Keratinocyte (primary cell): ENCODE data around the gene PI4KA. TPM values are rescaled to one million over a fixed set of nuclear protein-coding genes. Genes with fewer than 3 reads are reported as not detected.

Source experiments
- DNase-seq: peaks from one replicate; pipeline ENCODE4 v3.0.0-alpha.2; 2011; ENCODE audit warnings: low read depth, missing footprints, low spot score
- FAIRE-seq: peaks from 2 replicates; lab custom pipeline; 2011; peaks lifted over from hg19 to GRCh38; lab: Jason Lieb, UNC
- H2AFZ ChIP-seq: 2 replicates; pipeline ENCODE4 v1.6.0; 2012; ENCODE audit warnings: low read length, control low read depth, inconsistent platforms; ENCODE audit not compliant: control insufficient read depth
- H3K27ac ChIP-seq: 2 replicates; pipeline ENCODE4 v1.5.1; 2011; ENCODE audit warnings: low read length; ENCODE audit not compliant: control insufficient read depth, insufficient read depth
- H3K27me3 ChIP-seq: 3 replicates; pipeline ENCODE4 v1.6.0; 2011; ENCODE audit warnings: low read length; ENCODE audit not compliant: control insufficient read depth, insufficient read depth; ENCODE audit errors: extremely low read depth
- H3K36me3 ChIP-seq, 2 experiments: 2 replicates in 1 of 2; 3 replicates in 1 of 2; pipeline ENCODE4 v1.5.1; 2011; ENCODE audit warnings: low read length in 2 of 2, mild to moderate bottlenecking in 1 of 2; ENCODE audit not compliant: control insufficient read depth in 2 of 2, insufficient read depth in 2 of 2; ENCODE audit errors: extremely low read depth in 1 of 2
- H3K4me1 ChIP-seq: 3 replicates; pipeline ENCODE4 v1.5.1; 2011; ENCODE audit warnings: low read length; ENCODE audit not compliant: control insufficient read depth, insufficient read depth; ENCODE audit errors: extremely low read depth
- H3K4me2 ChIP-seq: 3 replicates; pipeline ENCODE4 v1.6.0; 2011; ENCODE audit warnings: low read depth, low read length; ENCODE audit not compliant: control insufficient read depth, insufficient read depth; ENCODE audit errors: extremely low read depth
- H3K4me3 ChIP-seq, 3 experiments: fragments of 200-600 bp in 1 of 3; sonication (generic) in 1 of 3; 2 replicates in 2 of 3; 3 replicates in 1 of 3; pipeline ENCODE4 v1.5.1; 2011 to 2016; ENCODE audit warnings: low read length in 3 of 3, mild to moderate bottlenecking in 3 of 3, control low read depth in 2 of 3, inconsistent platforms in 1 of 3, low read depth in 1 of 3, mixed read lengths in 1 of 3, mixed run types in 1 of 3, moderate library complexity in 1 of 3; ENCODE audit not compliant: control insufficient read depth in 2 of 3, insufficient read depth in 2 of 3; ENCODE audit errors: extremely low read depth in 1 of 3
- H3K79me2 ChIP-seq: 2 replicates; pipeline ENCODE4 v1.6.0; 2012; ENCODE audit warnings: low read length; ENCODE audit not compliant: control insufficient read depth, insufficient read depth
- H3K9ac ChIP-seq: 3 replicates; pipeline ENCODE4 v1.6.0; 2011; ENCODE audit warnings: low read length; ENCODE audit not compliant: control insufficient read depth, insufficient read depth; ENCODE audit errors: extremely low read depth
- H3K9me1 ChIP-seq: 3 replicates; pipeline ENCODE4 v1.6.0; 2011; ENCODE audit warnings: low read length; ENCODE audit not compliant: control insufficient read depth, insufficient read depth; ENCODE audit errors: extremely low read depth
- H3K9me3 ChIP-seq: 2 replicates; pipeline ENCODE4 v1.5.1; 2012; ENCODE audit warnings: low read depth, low read length; ENCODE audit not compliant: control insufficient read depth
- H4K20me1 ChIP-seq: 3 replicates; pipeline ENCODE4 v1.6.0; 2011; ENCODE audit warnings: low read length; ENCODE audit not compliant: control insufficient read depth, insufficient read depth; ENCODE audit errors: extremely low read depth
- EZH2 ChIP-seq: IDR thresholded peaks from one replicate; pipeline ENCODE4 v1.6.1; 2012; ENCODE audit warnings: inconsistent platforms, mild to moderate bottlenecking, low read length, moderate library complexity
- dilution Hi-C: fragments of 300-500 bp; cut with MboI; formaldehyde crosslinking; loops from one replicate; pipeline ENCODE4 v1.7.0; 2020; ENCODE audit warnings: low sequenced_read_pairs; ENCODE audit not compliant: extremely low pct_ligation_motif_present
- polyA minus RNA-seq, 3 experiments: library from RNA; depleted of rRNA, polyadenylated mRNA; stranded (reverse); fragments of >200 nt; gene quantifications; 1 replicate in 1 of 3; 2 replicates in 1 of 3; 3 replicates in 1 of 3; pipeline ENCODE4 v1.2.3, GENCODE V29; 2011
- polyA plus RNA-seq, 5 experiments: library from polyadenylated mRNA; depleted of rRNA in 3 of 5; stranded (reverse) in 3 of 5; stranded (forward) in 1 of 5; unstranded in 1 of 5; fragments of >200 nt; gene quantifications; 1 replicate in 1 of 5; 2 replicates in 3 of 5; 3 replicates in 1 of 5; pipeline versions ENCODE4 v1.2.1 to v1.2.3, GENCODE V29; 2011 to 2012; ENCODE audit warnings: missing spikeins in 2 of 5, low read depth in 1 of 5, low replicate concordance in 1 of 5
- TF ChIP-seq, protein P1 (sequence below), 3 experiments: IDR thresholded peaks in 1 of 3; conservative IDR thresholded peaks in 1 of 3; optimal IDR thresholded peaks in 1 of 3; 2 replicates in 2 of 3; 3 replicates in 1 of 3; pipeline versions ENCODE3 to v1.5.1; 2011; ENCODE audit warnings: low read length in 3 of 3, mild to moderate bottlenecking in 3 of 3, moderate library complexity in 2 of 3, control low read depth in 1 of 3, inconsistent platforms in 1 of 3; ENCODE audit not compliant: insufficient read depth in 2 of 3; ENCODE audit errors: extremely low read depth in 1 of 3

PI4KA gene
- polyA plus RNA-seq (12.2 to 15.9 TPM (median 13.6 TPM) in 3 replicates), polyA minus RNA-seq (35.4 to 87.8 TPM (median 35.7 TPM) in 3 replicates)
- polyA plus RNA-seq (2011; ENCODE audit: low read depth), result 20.8 TPM
- 11.6 and 13.6 TPM in 2 replicates for polyA plus RNA-seq (2011; cell fraction: cytosol; rRNA removed)
- polyA plus RNA-seq (2011; cell fraction: nucleus; rRNA removed), result 34.5 and 39.8 TPM in 2 replicates
- polyA plus RNA-seq (2012; ENCODE audit: low replicate concordance), result 19.4 and 22.0 TPM in 2 replicates
- 25.3 TPM for polyA minus RNA-seq (2011; cell fraction: cytosol; rRNA and poly(A)+ RNA removed)
- 36.2 and 40.2 TPM in 2 replicates for polyA minus RNA-seq (2011; cell fraction: nucleus; rRNA and poly(A)+ RNA removed)

DNA sequence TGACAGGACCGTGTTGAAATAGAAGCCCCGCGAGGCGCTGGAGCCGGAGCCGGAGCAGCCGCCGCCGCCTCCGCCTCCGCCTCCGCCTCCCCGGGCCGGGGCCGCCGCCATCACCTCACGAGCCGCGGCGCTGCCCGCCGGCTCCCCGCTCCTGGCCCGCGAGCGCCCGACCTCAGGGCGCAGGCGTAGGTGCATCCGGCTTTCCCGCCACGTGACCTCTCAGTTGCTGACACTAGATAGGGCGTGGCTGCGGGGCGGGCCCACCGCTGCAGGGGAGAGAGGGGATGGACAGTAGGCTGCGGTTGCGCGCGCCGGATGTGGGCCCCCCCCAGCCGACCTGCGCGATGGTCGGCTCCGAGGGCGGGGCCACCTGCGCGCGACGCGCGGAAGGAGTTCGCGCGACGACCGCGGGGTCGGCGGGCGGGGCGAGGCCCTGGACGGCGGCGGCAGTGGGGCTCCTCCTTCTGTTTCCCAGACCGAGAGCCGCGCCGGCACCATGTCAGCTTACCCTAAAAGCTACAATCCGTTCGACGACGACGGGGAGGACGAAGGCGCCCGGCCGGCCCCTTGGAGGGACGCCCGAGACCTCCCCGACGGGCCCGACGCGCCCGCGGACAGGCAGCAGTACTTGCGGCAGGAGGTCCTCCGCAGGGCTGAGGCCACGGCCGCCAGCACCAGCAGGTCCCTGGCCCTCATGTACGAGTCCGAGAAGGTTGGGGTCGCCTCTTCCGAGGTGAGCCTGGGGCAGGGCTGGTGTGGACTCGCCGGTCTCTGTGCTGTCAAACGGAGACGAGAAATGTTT, at the start of gene PI4KA, which contains the start of gene SNAP29:
Gene PI4KA, minus strand, starts transcription at position 197 of the 802 bp plus-strand sequence. Its CDS starts 86 bp downstream, at position 111.
Gene SNAP29, plus strand, starts transcription at position 393 of the 802 bp plus-strand sequence. Its CDS starts 104 bp downstream, at position 497.
- H3K27ac ChIP-seq, result peak within 1 kb of the TSS; percentile 68
- DNase-seq (peak; percentile 77), FAIRE-seq (no peak)
- no peaks in the 10 kb centered on the region for H3K9me3 ChIP-seq
- peak within 1 kb of the TSS; percentile 86 for H3K4me2 ChIP-seq
- peak within 1 kb of the TSS; percentile 85 to 91 (median 91) for H3K4me3 ChIP-seq
- H3K4me1 ChIP-seq, result peaks cover 17% of the 10 kb centered on the region
- peaks cover 35% of the 10 kb centered on the region for H3K79me2 ChIP-seq
- H4K20me1 ChIP-seq, result no peaks in the 10 kb centered on the region
- dilution Hi-C loops, result no loop called here
- H2AFZ ChIP-seq, result peak within 1 kb of the TSS; percentile 91
- H3K9me1 ChIP-seq, result no peaks in the 10 kb centered on the region
- peak within 1 kb of the TSS; percentile 82 for H3K9ac ChIP-seq
- no peak for TF ChIP-seq EZH2
- TF ChIP-seq, protein P1, sequence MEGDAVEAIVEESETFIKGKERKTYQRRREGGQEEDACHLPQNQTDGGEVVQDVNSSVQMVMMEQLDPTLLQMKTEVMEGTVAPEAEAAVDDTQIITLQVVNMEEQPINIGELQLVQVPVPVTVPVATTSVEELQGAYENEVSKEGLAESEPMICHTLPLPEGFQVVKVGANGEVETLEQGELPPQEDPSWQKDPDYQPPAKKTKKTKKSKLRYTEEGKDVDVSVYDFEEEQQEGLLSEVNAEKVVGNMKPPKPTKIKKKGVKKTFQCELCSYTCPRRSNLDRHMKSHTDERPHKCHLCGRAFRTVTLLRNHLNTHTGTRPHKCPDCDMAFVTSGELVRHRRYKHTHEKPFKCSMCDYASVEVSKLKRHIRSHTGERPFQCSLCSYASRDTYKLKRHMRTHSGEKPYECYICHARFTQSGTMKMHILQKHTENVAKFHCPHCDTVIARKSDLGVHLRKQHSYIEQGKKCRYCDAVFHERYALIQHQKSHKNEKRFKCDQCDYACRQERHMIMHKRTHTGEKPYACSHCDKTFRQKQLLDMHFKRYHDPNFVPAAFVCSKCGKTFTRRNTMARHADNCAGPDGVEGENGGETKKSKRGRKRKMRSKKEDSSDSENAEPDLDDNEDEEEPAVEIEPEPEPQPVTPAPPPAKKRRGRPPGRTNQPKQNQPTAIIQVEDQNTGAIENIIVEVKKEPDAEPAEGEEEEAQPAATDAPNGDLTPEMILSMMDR (optimal IDR thresholded peaks at IDR 0.05 in 1 of 3, IDR thresholded peaks at IDR 0.05 in 1 of 3, conservative IDR thresholded peaks at IDR 0.05 in 1 of 3; ENCODE audit: extremely low read depth in 1 of 3, insufficient read depth in 2 of 3, low read length in 3 of 3), result no peak
- no peaks in the 10 kb centered on the region for H3K36me3 ChIP-seq
- no peaks in the 10 kb centered on the region for H3K27me3 ChIP-seq

DNA sequence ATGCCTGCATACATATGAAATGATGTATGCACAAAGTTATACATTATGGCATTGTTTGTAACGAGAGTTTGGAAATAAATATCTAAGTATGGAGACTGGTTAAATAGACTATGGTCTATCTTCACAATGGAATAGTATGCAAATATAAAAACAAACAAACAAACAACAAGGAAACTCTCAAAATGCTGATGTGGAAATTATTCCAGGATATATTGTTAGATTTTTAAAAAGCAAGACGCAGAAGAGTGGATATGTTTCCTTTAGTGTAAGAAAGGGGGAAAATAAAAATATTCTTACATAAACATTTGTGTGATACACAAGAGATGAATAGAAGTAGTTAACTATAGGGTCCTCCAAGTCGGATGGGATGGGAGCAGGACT, 47.8 kb upstream of the PI4KA start:
- Histone ChIP-seq H2AFZ (no peak overlapping the region), H4K20me1 (no peaks in the 10 kb centered on the region), H3K4me1 (peaks cover 26% of the 10 kb centered on the region), H3K36me3 (no peaks in the 10 kb centered on the region), H3K9me3 (no peaks in the 10 kb centered on the region), H3K4me2 (no peak overlapping the region), H3K9ac (no peak overlapping the region), H3K27ac (no peak overlapping the region), H3K79me2 (no peaks in the 10 kb centered on the region), H3K27me3 (no peaks in the 10 kb centered on the region), H3K9me1 (no peaks in the 10 kb centered on the region), H3K4me3 (no peak overlapping the region)
- dilution Hi-C loops, result no loop called here
- TF ChIP-seq EZH2, result no peak
- TF ChIP-seq, protein P1 (optimal IDR thresholded peaks at IDR 0.05 in 1 of 3, IDR thresholded peaks at IDR 0.05 in 1 of 3, conservative IDR thresholded peaks at IDR 0.05 in 1 of 3; ENCODE audit: extremely low read depth in 1 of 3, insufficient read depth in 2 of 3, low read length in 3 of 3), result no peak
- FAIRE-seq (no peak), DNase-seq (no peak)
